Measurements from ENCODE around the gene PEG3. TPM values are rescaled to one million over a fixed set of nuclear protein-coding genes. Genes with fewer than 3 reads are reported as not detected.

Gene PEG3
- total and polyA plus RNA-seq, 9 of the 15 experiments (the other 6 are each of a cell fraction or from before 2014, with no cell fraction given), result 0.04 to 0.40 TPM; not detected in 7

DNA sequence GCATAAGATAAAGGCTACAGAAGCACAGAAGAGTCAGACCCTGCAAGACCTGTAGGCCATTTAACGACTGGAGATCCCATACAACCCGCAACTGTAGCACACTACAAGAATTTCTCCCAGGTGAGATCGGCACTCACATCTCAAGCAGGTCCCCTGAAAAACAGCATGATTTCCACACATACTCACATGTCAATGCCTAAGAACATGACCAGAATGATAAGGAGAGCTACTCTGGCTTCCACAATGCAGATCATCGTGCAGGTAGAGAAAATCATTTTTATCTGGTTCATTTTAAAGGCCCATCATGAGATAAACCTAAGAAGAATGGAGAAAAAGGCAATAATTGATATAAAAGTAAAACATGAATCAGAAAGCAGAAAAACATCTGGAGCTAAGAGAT is 17.5 kb upstream of the PEG3 start:
- Histone ChIP-seq H3K36me3 (ENCODE audit: control insufficient read depth, insufficient read depth, low read length) (no peaks in the 10 kb centered on the region), H3K27me3 (ENCODE audit: control insufficient read depth in 2 of 2, insufficient read depth in 2 of 2, low read length in 2 of 2) (no peaks in the 10 kb centered on the region), H2AFZ (ENCODE audit: low read depth, low read length) (no peak overlapping the region), H3K9ac (ENCODE audit: insufficient read depth in 1 of 2, low read depth in 2 of 2, low read length in 2 of 2) (no peak overlapping the region), H3K4me3 (no peak overlapping the region), H3K27ac (ENCODE audit: extremely low read depth, low read depth, low read length) (no peak overlapping the region), H4K20me1 (replicated peaks; ENCODE audit: control insufficient read depth, insufficient read depth, low read length) (no peaks in the 10 kb centered on the region), H3K4me2 (ENCODE audit: insufficient read depth, low read length) (no peak overlapping the region), H3K9me1 (ENCODE audit: control insufficient read depth, insufficient read depth, low read length) (no peaks in the 10 kb centered on the region), H3K9me3 (replicated peaks; ENCODE audit: control insufficient read depth, insufficient read depth, low read depth, low read length) (no peaks in the 10 kb centered on the region; the same call in 1 of the 2 replicates), H3K4me1 (replicated peaks in 1 of 2; ENCODE audit: control insufficient read depth in 2 of 2, insufficient read depth in 2 of 2, low read length in 2 of 2) (no peaks in the 10 kb centered on the region), H3K79me2 (ENCODE audit: control insufficient read depth, insufficient read depth, low read length) (no peaks in the 10 kb centered on the region)
- CTCF ChIA-PET (ENCODE audit: low intra/inter-chr PET ratio), result no interaction called here
- no peak for FAIRE-seq
- DNase-seq (ENCODE audit: extremely low read depth in 1 of 4, low spot score in 3 of 4), result no peak
- WGBS (ENCODE audit: insufficient coverage, low coverage, missing lambda C conversion rate), result 0% methylated on average over 4 of the region's 4 CpGs
- in situ Hi-C loops (cut with MboI), result no loop called here
- no peak for ATAC-seq
- POLR2A ChIA-PET, result no interaction called here
- intact Hi-C loops (cut with micrococcal nuclease), result no loop called here
- BruUV-seq (replicated peaks), result no TSS peak
- no peak for TF ChIP-seq BACH1 (tag; IDR thresholded peaks at IDR 0.05)
- no peak for TF ChIP-seq ERF (CRISPR knock-in tag; IDR thresholded peaks at IDR 0.05)
- no peak for TF ChIP-seq HDAC8 (tag; IDR thresholded peaks at IDR 0.05)
- TF ChIP-seq, protein P1, sequence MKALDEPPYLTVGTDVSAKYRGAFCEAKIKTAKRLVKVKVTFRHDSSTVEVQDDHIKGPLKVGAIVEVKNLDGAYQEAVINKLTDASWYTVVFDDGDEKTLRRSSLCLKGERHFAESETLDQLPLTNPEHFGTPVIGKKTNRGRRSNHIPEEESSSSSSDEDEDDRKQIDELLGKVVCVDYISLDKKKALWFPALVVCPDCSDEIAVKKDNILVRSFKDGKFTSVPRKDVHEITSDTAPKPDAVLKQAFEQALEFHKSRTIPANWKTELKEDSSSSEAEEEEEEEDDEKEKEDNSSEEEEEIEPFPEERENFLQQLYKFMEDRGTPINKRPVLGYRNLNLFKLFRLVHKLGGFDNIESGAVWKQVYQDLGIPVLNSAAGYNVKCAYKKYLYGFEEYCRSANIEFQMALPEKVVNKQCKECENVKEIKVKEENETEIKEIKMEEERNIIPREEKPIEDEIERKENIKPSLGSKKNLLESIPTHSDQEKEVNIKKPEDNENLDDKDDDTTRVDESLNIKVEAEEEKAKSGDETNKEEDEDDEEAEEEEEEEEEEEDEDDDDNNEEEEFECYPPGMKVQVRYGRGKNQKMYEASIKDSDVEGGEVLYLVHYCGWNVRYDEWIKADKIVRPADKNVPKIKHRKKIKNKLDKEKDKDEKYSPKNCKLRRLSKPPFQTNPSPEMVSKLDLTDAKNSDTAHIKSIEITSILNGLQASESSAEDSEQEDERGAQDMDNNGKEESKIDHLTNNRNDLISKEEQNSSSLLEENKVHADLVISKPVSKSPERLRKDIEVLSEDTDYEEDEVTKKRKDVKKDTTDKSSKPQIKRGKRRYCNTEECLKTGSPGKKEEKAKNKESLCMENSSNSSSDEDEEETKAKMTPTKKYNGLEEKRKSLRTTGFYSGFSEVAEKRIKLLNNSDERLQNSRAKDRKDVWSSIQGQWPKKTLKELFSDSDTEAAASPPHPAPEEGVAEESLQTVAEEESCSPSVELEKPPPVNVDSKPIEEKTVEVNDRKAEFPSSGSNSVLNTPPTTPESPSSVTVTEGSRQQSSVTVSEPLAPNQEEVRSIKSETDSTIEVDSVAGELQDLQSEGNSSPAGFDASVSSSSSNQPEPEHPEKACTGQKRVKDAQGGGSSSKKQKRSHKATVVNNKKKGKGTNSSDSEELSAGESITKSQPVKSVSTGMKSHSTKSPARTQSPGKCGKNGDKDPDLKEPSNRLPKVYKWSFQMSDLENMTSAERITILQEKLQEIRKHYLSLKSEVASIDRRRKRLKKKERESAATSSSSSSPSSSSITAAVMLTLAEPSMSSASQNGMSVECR (CRISPR knock-in tag; IDR thresholded peaks at IDR 0.05), result no peak
- no peak for TF ChIP-seq NEUROD1 (IDR thresholded peaks at IDR 0.05; ENCODE audit: borderline replicate concordance, low read depth, low read length, partially characterized antibody)
- no peak for TF ChIP-seq TAF1 (IDR thresholded peaks at IDR 0.05; ENCODE audit: control insufficient read depth, extremely low read depth, insufficient read depth, low read length, severe bottlenecking)
- no peak for TF ChIP-seq EWSR1 (IDR thresholded peaks at IDR 0.05; ENCODE audit: borderline replicate concordance, low read depth, partially characterized antibody)
- TF ChIP-seq CBX3 (IDR thresholded peaks at IDR 0.05; ENCODE audit: borderline replicate concordance in 1 of 2, low read length in 2 of 2), result no peak
- no peak for TF ChIP-seq NFYB (IDR thresholded peaks at IDR 0.05; ENCODE audit: extremely low read depth, insufficient read length)
- no peak for TF ChIP-seq CBX8 (IDR thresholded peaks at IDR 0.05; ENCODE audit: borderline replicate concordance, extremely low read depth, low read depth, low read length, poor library complexity, severe bottlenecking)
- TF ChIP-seq L3MBTL2 (IDR thresholded peaks at IDR 0.05), result no peak
- no peak for TF ChIP-seq ZNF253 (CRISPR knock-in tag; conservative IDR thresholded peaks at IDR 0.05)
- TF ChIP-seq STAG1 (CRISPR knock-in tag; IDR thresholded peaks at IDR 0.05; ENCODE audit: borderline replicate concordance), result no peak
- TF ChIP-seq, protein P2, sequence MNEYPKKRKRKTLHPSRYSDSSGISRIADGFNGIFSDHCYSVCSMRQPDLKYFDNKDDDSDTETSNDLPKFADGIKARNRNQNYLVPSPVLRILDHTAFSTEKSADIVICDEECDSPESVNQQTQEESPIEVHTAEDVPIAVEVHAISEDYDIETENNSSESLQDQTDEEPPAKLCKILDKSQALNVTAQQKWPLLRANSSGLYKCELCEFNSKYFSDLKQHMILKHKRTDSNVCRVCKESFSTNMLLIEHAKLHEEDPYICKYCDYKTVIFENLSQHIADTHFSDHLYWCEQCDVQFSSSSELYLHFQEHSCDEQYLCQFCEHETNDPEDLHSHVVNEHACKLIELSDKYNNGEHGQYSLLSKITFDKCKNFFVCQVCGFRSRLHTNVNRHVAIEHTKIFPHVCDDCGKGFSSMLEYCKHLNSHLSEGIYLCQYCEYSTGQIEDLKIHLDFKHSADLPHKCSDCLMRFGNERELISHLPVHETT (CRISPR knock-in tag; conservative IDR thresholded peaks at IDR 0.05 in 1 of 2, IDR thresholded peaks at IDR 0.05 in 1 of 2), result no peak
- no peak for TF ChIP-seq FOSL1 (tag; conservative IDR thresholded peaks at IDR 0.05)
- TF ChIP-seq, protein P3, sequence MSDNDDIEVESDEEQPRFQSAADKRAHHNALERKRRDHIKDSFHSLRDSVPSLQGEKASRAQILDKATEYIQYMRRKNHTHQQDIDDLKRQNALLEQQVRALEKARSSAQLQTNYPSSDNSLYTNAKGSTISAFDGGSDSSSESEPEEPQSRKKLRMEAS (CRISPR knock-in tag; IDR thresholded peaks at IDR 0.05), result no peak
